Left lung (tissue), 10 donors: ENCODE results near the gene PTMS. TPM values are rescaled to one million over a fixed set of nuclear protein-coding genes. Genes with fewer than 3 reads are reported as not detected.

Experiments
- ATAC-seq: fragments of 200-7000 bp; cut with Tn5 transposase; one replicate; pipeline ENCODE4 v1.9.1; 2020; ENCODE audit warnings: moderate library complexity
- DNase-seq, 4 donors: peaks; one replicate each; pipeline ENCODE4 v3.0.0-alpha.2; 2013 to 2020
- H3K27ac ChIP-seq, 2 donors: fragments of 200-600 bp; sonication (generic) in 1 of 2; one replicate each; pipeline versions ENCODE4 v1.5.0 to v1.8.0; 2020 to 2021
- H3K27me3 ChIP-seq, 2 donors: fragments of 200-600 bp; sonication (generic) in 1 of 2; one replicate each; pipeline versions ENCODE4 v1.5.0 to v1.8.0; 2020 to 2021
- H3K36me3 ChIP-seq, 2 donors: fragments of 200-600 bp; sonication (generic) in 1 of 2; one replicate each; pipeline versions ENCODE4 v1.5.0 to v1.8.0; 2020 to 2021
- H3K4me1 ChIP-seq, 2 donors: fragments of 200-600 bp; one replicate each; pipeline ENCODE4 v1.8.0; 2021
- H3K4me3 ChIP-seq, 2 donors: fragments of 200-600 bp; sonication (generic) in 1 of 2; one replicate each; pipeline versions ENCODE4 v1.5.0 to v1.8.0; 2020 to 2021; ENCODE audit warnings: mild to moderate bottlenecking in 1 of 2
- H3K9me3 ChIP-seq, 2 donors: fragments of 200-600 bp; sonication (generic) in 1 of 2; one replicate each; pipeline versions ENCODE4 v1.5.0 to v1.8.0; 2020 to 2021
- CTCF ChIP-seq, 2 donors: fragments of 200-600 bp; sonication (generic) in 1 of 2; IDR thresholded peaks; one replicate each; pipeline versions ENCODE4 v1.5.0 to v1.8.0; 2021; ENCODE audit warnings: antibody characterized with exemption in 2 of 2
- intact Hi-C, 2 donors: fragments of 100-400 bp; cut with DNase I; formaldehyde crosslinking; loops; one replicate each; pipeline versions ENCODE4 v1.11.2 to v1.14.2; 2022
- polyA plus RNA-seq, 6 donors: library from polyadenylated mRNA; unstranded; fragments of 120-200 nt; gene quantifications; one replicate each; pipeline ENCODE4 v1.2.1, GENCODE V29; 2013; ENCODE audit not compliant: insufficient read length in 6 of 6
- total RNA-seq, 2 donors: library from RNA; stranded (reverse); fragmentation: NEBNext Ultra II Directional; extraction: Animal tissue kit (Norgen Biotek cat#: 25700); gene quantifications; one replicate each; pipeline ENCODE4 v1.2.1, GENCODE V29; 2021
- donor health status: DM: no; HTN: yes; CAD: no.
- donor health status: DM: no; HTN: no; CAD: no.

PTMS gene
- total and polyA plus RNA-seq, 8 donors: 276 to 843 (median 669) TPM

- Histone ChIP-seq H3K27me3 (no peaks in the 10 kb centered on the region), H3K36me3 (no peaks in the 10 kb centered on the region), H3K27ac (peak overlapping the region; percentile 48 to 80), H3K4me1 (peaks cover 7 to 47% of the 10 kb centered on the region in 2 donors), H3K9me3 (no peaks in the 10 kb centered on the region), H3K4me3 (peak overlapping the region in 1 of 2 donors; percentile 36)
- ATAC-seq: peak; percentile 74
- peak in 3 of 4 donors; percentile 64 to 88 (median 78) for DNase-seq
- TF ChIP-seq CTCF (IDR thresholded peaks at IDR 0.05): no peak
- intact Hi-C loops: no loop called here
Observed at GRCh38 chr12:6792522-6793201, 26.5 kb downstream of the PTMS start.

GRCh38 chr12:6795088-6795487 lies 28.9 kb downstream of the PTMS start:
- no peak for TF ChIP-seq CTCF (IDR thresholded peaks at IDR 0.05)
- H3K4me1 ChIP-seq: peaks cover 0 to 34% of the 10 kb centered on the region in 2 donors
- no peaks in the 10 kb centered on the region for H3K9me3 ChIP-seq
- H3K27ac ChIP-seq: no peak overlapping the region
- no peak overlapping the region for H3K4me3 ChIP-seq
- intact Hi-C loops: no loop called here
- no peak for DNase-seq
- ATAC-seq: no peak
- H3K36me3 ChIP-seq: no peaks in the 10 kb centered on the region
- H3K27me3 ChIP-seq: no peaks in the 10 kb centered on the region

- intact Hi-C loops: no loop called here
- Histone ChIP-seq H3K27ac (no peak overlapping the region), H3K9me3 (no peaks in the 10 kb centered on the region), H3K27me3 (no peaks in the 10 kb centered on the region), H3K4me1 (peaks cover 0 to 20% of the 10 kb centered on the region in 2 donors), H3K36me3 (no peaks in the 10 kb centered on the region), H3K4me3 (no peak overlapping the region)
- DNase-seq (no peak), ATAC-seq (no peak)
- no peak for TF ChIP-seq CTCF (IDR thresholded peaks at IDR 0.05)
Observed at GRCh38 chr12:6796576-6796975, 30.4 kb downstream of the PTMS start.

GRCh38 chr12:6799147-6799546 lies 33.0 kb downstream of the PTMS start:
- Histone ChIP-seq H3K27me3 (no peaks in the 10 kb centered on the region), H3K27ac (no peak overlapping the region), H3K4me1 (no peaks in the 10 kb centered on the region), H3K36me3 (peaks cover 0 to 11% of the 10 kb centered on the region in 2 donors), H3K9me3 (no peaks in the 10 kb centered on the region), H3K4me3 (no peak overlapping the region)
- DNase-seq (no peak), ATAC-seq (no peak)
- intact Hi-C loops: no loop called here
- TF ChIP-seq CTCF (IDR thresholded peaks at IDR 0.05): no peak

- no peaks in the 10 kb centered on the region for H3K9me3 ChIP-seq
- no peak for ATAC-seq
- H3K4me3 ChIP-seq: no peak overlapping the region
- peaks cover 0 to 10% of the 10 kb centered on the region in 2 donors for H3K36me3 ChIP-seq
- no peaks in the 10 kb centered on the region for H3K27me3 ChIP-seq
- intact Hi-C loops: no loop called here
- H3K27ac ChIP-seq: no peak overlapping the region
- no peak for TF ChIP-seq CTCF (IDR thresholded peaks at IDR 0.05)
- H3K4me1 ChIP-seq: no peaks in the 10 kb centered on the region
- DNase-seq: no peak
Observed at GRCh38 chr12:6807170-6807569, 41.0 kb downstream of the PTMS start.
